HG03108 (cell line): Measurements from ENCODE around the gene AP2S1.
"Not testable (repeated sequence)": the region's sequence is repeated elsewhere in the genome, so short reads cannot be mapped to it uniquely, and the experiment has no call there.

Source experiments
- ATAC-seq: cut with Tn5 transposase; IDR thresholded peaks from one replicate; pipeline ENCODE4 v1.9.1; 2021; ENCODE audit warnings: moderate library complexity; ENCODE audit not compliant: unreplicated experiment

AP2S1 gene

DNA sequence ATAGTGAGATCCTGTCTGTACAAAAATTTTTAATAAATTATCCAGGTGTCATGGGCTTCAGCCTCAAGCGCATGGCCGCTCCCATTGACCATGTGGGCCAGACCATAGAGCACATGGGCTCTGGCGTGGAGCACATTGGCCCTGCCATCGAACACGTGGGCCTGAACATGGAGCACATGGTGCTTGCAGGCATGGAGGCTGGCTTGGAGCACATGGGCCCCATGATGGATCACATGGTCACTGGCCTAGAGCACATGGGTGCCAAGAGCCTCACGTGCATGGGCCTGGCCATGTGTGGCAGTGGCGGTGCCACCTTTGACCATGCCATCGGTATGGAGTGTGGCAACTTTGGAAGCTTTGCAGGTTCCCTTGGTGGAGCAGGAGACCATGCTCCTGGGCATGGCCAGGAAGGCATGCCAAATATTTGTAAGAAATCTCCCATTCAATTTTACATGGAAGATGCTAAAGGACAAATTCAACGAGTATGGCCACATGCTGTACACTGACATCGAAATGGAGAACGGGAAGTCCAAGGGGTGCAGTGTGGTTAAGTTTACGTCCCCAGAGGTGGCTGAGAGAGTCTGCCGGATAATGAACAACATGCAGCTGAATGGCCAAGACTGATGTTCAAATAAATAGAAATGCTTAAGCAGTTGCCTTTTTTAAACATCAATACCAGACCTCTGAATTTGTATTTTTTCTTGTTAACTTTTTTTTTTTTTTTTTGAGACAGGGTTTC is 40.9 kb downstream of the AP2S1 start:
- no peak for ATAC-seq

DNA sequence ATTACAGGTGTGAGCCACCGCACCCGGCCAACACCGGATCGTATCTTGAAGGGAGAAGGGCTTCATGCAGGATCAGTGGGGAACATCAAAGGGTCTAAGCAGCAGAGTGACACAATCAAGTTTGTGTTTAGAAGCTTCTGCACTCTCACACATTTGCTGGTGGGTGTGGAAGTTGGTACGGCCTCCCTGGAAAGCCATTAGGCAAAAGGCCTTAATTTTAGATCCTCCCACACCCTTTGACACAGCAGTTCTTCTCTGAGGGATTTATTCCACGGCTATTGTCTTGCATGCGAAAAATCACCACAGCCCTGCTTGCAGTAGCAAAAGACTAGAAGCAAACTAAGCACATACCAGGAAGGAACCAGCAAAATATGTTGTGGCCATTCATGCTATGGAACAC is 44.0 kb downstream of the AP2S1 start:
- ATAC-seq = no peak

DNA sequence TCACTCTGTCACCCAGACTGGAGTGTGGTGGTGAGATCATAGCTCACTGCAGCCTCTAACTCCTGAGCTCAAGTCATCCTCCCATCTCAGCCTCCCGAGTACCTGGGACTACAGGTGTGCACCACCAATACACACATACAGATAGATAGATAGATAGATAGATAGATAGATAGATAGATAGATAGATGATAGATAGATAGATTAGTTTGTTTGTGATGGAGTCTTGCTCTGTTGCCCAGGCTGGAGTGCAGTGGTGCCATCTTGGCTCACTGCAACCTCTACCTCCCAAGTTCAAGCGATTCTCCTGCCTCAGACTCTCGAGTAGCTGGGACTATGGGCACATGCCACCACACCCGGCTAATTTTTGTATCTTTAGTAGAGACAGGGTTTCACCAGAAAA is 46.2 kb downstream of the AP2S1 start:
- ATAC-seq = not testable (repeated sequence)

DNA sequence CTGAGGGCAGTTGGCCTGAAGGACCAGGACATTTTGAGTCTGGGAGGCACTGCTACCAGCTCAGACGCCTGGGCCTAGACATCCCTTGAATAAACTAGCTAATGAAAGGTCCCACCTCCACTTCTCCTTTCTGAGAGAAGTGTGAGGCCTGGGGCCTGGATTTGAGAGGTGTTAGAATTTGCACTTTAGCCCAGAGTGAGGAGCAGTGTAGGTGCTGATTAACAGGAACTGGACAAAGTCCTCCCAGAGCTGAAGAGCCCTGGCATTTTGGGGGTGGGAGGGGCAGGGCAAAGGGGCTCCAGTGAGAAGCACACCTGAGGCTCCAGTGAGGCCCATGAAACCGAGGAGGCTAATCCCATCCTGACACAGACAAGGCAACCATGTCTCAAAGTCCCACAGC is 47.1 kb downstream of the AP2S1 start:
- ATAC-seq = no peak

DNA sequence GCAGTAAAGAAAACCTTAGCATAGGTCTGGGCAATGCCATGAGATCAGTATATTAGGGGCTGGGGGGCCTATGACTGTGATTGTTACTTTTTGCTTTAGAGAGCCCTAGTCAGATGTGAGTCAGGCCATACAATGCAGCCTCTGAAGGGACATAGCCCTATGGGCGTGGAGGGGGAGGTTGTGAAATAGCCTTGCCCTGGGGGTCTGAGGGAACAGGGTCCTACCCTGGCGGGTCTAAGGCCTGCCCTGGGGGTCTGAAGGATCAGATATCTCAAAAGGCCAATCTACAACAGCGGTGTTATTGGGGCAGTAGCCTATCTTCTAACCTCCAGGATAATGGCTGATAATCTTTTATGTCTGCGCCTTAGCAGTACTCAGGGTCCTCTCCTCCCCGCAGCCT is 48.5 kb downstream of the AP2S1 start:
- ATAC-seq = no peak

DNA sequence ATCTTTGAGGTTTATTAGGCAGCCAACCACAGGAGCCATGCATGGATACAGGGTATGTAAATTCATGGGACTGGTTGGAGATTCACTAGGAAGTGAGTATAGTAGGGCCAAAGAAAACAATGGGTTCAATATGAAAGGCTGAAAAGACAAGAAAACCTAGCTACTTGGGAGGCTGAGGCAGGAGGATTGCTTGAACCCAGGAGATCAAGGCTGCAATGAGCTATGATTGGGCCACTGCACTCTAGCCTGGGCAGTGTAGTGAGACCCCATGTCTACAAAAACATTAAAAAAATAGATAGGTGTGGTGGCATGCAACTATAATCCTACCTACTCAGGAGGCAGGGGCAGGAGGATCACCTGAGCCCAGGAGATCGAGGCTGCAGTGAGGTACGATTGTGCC is 51.9 kb downstream of the AP2S1 start:
- no peak for ATAC-seq

DNA sequence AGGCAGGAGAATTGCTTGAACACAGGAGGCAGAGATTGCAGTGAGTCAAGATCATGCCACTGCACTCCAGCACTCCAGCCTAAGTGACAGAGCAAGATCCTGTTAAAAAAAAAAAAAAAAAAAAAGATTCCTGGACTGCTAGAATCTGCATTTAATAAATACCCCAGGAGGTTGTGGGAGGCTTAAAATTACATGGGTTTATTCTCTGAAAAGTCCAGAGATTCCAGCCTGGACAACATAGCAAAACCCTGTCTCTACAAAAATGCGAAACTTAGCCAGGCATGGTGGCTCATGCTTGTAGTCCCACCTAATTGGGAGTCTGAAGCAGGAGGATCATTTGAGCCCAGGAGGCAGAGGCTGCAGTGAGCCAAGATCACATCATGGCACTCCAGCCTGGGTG is 52.8 kb downstream of the AP2S1 start:
- ATAC-seq = no peak

DNA sequence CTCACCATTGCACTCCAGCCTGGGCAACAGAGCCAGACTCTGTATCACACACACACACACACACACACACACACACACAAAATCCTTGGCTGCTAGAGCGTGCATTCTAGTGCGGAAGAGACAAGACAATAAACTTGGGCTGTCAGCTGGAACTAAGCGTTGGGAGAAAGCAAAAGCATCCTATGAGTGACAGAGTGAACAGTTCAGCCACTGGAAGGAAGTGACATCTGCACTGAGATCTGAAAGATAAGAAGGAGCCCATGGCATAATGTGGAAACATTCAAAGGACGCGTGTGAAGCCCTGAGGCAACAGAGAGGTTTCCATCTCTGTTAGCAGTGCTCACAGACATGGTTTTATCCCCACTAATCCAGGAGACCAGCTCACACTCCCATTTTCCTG is 58.7 kb downstream of the AP2S1 start:
- ATAC-seq = no peak

DNA sequence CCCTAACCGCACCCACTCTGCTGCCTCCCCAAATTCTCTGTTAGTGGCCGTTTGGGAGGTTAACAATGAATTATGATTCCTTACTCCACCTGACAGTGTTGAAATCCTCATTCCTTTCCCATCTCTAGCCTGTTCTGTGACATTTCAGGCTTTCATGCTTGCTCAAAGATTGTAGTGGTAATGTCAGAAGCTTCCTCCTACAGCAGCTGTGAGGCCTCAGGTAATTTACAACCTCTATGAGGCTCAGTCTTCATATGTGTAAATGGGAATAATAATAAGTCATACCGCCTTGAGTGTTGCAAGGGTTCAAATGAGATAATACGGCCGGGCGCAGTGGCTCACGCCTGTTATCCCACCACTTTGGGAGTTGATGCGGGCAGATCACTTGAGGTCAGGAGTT is 61.3 kb downstream of the AP2S1 start:
- no peak for ATAC-seq

DNA sequence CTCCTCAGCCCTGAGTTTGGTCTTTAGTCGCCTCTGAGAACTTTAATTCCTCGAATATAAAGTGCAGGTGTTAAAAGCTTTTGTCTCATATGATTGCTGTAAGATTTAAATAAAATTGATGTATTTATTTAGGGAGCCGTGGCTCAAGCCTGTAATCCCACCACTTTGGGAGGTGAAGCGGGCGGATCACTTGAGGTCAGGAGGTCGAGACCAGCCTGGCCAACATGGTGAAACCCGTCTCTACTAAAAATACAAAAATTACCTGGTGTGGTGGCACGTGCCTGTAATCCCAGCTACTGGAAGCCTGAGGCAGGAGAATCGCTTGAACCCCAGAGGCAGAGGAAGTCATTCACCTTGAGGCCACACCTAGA is 61.7 kb downstream of the AP2S1 start:
- no peak for ATAC-seq

DNA sequence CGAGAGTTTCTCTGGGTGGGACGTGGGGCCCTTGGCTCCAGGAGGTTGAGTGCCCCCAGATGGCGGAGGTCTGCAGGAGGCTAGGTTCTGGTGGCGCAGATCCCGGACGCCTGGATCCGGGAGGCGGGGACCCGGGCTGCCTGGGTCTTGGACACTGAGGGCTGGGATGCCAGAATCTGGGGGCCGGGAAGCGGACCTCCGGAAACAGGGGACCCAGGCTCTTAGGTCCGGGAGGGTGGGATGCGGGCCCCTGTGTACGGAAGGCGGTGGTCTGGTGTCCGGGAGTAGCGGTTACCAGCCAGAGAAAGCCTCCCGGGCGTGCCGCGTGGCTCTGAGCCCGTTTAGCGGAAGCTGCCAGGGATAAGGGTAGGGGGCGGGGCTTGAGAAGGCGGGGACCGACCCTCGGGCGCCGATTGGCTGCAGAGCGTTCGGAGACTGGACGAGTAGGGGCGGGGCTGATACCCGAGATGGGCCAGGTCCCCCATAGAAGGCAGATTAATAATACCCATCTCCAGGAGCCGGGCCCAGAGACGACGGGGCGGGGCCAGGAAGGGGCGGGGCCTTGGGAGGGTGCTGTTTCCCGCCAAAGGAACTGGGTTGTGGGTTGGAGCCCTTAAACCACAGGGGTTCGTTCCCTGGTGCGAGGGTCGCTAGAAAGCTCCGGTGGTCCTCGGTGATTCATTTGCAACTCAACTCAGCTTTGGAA is 62.2 kb downstream of the AP2S1 start, which contains the start of gene SLC1A5:
SLC1A5 (minus strand) TSS at position 333 of the 706 bp plus-strand sequence. CDS start 629 bp downstream, outside the sequence.
- ATAC-seq = peak; percentile 51
